Measurements from ENCODE around the gene SLC26A2.

SLC26A2 gene

GRCh38 chr5:150035139-150035895, 74.8 kb downstream of the SLC26A2 start:
- no peak for DNase-seq

- no peak for DNase-seq
Measured at GRCh38 chr5:150036513-150036912, 76.0 kb downstream of the SLC26A2 start.

All from right kidney (tissue), 1 donor.